K562 (cell line): ENCODE measurements around the gene ELOB. TPM values are rescaled to one million over a fixed set of nuclear protein-coding genes. Genes with fewer than 3 reads are reported as not detected.

ENCODE experiments used
- ARID1B ChIP-seq: fragments of 450-650 bp; IDR thresholded peaks from 2 replicates; pipeline ENCODE4 v1.6.1; 2016; ENCODE audit warnings: antibody characterized with exemption, mild to moderate bottlenecking, inconsistent platforms
- C11orf30 ChIP-seq: fragments of 450-650 bp; IDR thresholded peaks from 2 replicates; pipeline ENCODE4 v1.6.1; 2016; ENCODE audit warnings: low read depth, mild to moderate bottlenecking
- ELF1 ChIP-seq: fragments of 200-800 bp; sonication (Bioruptor generic); IDR thresholded peaks from 2 replicates; pipeline ENCODE4 v1.6.1; 2016; ENCODE audit warnings: missing genetic modification characterization, missing compliant biosample characterization
- MBD2 ChIP-seq: sonication (generic); IDR thresholded peaks from 2 replicates; pipeline ENCODE4 v1.6.1; 2016; ENCODE audit warnings: low read depth, borderline replicate concordance
- NELFE ChIP-seq: IDR thresholded peaks from 2 replicates; pipeline ENCODE4 v1.6.1; 2011; ENCODE audit warnings: mild to moderate bottlenecking; ENCODE audit not compliant: insufficient read depth, insufficient read length
- NFRKB ChIP-seq: fragments of 450-650 bp; IDR thresholded peaks from 2 replicates; pipeline ENCODE4 v1.6.1; 2016; ENCODE audit warnings: low read depth
- TEAD1 ChIP-seq, 2 experiments: fragments of 450-650 bp in 1 of 2; sonication (generic) in 1 of 2; formaldehyde crosslinking; IDR thresholded peaks; 2 replicates each; pipeline versions ENCODE4 v1.4.0 to v1.8.0; 2020 to 2022; ENCODE audit warnings: mild to moderate bottlenecking in 2 of 2, missing genetic modification reagents in 1 of 2
- U2AF1 ChIP-seq: fragments of 200-400 bp; formaldehyde crosslinking; optimal IDR thresholded peaks from 2 replicates; pipeline ENCODE3; 2017; ENCODE audit warnings: mild to moderate bottlenecking, low read depth, low read length, moderate library complexity
- ZNF184 ChIP-seq: sonication (generic); formaldehyde crosslinking; IDR thresholded peaks from 2 replicates; pipeline ENCODE4 v1.5.0; 2020; ENCODE audit warnings: missing genetic modification reagents
- ZNF197 ChIP-seq: fragments of 200-800 bp; sonication (Bioruptor generic); IDR thresholded peaks from 2 replicates; pipeline ENCODE4 v1.6.1; 2016; ENCODE audit warnings: low read depth, missing genetic modification characterization, missing compliant biosample characterization
- ZNF589 ChIP-seq: fragments of 200-800 bp; sonication (Bioruptor generic); IDR thresholded peaks from 2 replicates; pipeline ENCODE4 v1.6.1; 2016; ENCODE audit warnings: low read depth, missing genetic modification characterization, missing compliant biosample characterization
- polyA plus RNA-seq, 8 experiments: library from polyadenylated mRNA; depleted of rRNA in 4 of 8; stranded (reverse) in 5 of 8; unstranded in 3 of 8; fragments of >200 nt; fragmentation: Nextera tagmentation in 2 of 8; fragmentation: Illumina TruSeq in 1 of 8; extraction: Ambion mirVana in 2 of 8; extraction: Trizol in 1 of 8; gene quantifications; 2 replicates each; pipeline versions ENCODE4 v1.2.1 to v1.2.3, GENCODE V29; 2011 to 2014; ENCODE audit warnings: inconsistent platforms in 1 of 8, missing spikeins in 1 of 8
- total RNA-seq, 7 experiments: library from RNA; depleted of rRNA in 6 of 7; stranded (reverse); fragments of >200 nt in 6 of 7; fragmentation: Illumina TruSeq in 2 of 7; extraction: Trizol in 2 of 7; gene quantifications; 2 replicates each; pipeline versions ENCODE4 v1.2.1 to v1.2.3, GENCODE V29; 2011 to 2021; ENCODE audit warnings: low replicate concordance in 1 of 7
- TF ChIP-seq, protein P1 (sequence below), 2 experiments: fragments of 450-650 bp in 1 of 2; sonication (generic) in 1 of 2; formaldehyde crosslinking; conservative IDR thresholded peaks; 2 replicates each; pipeline versions ENCODE4 v1.4.0 to v1.8.1; 2020 to 2022; ENCODE audit warnings: mild to moderate bottlenecking in 1 of 2, missing genetic modification reagents in 1 of 2
- TF ChIP-seq, protein P2 (sequence below), 3 experiments: fragments of 200-800 bp in 1 of 3; fragments of 250-450 bp in 1 of 3; fragments of 450-650 bp in 1 of 3; sonication (Bioruptor Pico) in 1 of 3; sonication (Bioruptor generic) in 1 of 3; formaldehyde crosslinking in 1 of 3; IDR thresholded peaks; 2 replicates each; pipeline versions ENCODE4 v1.6.1 to v1.8.0; 2016 to 2022; ENCODE audit warnings: mild to moderate bottlenecking in 2 of 3, missing genetic modification characterization in 2 of 3, missing compliant biosample characterization in 1 of 3, moderate library complexity in 1 of 3
- TF ChIP-seq, protein P3 (sequence below): sonication (generic); formaldehyde crosslinking; IDR thresholded peaks from 2 replicates; pipeline ENCODE4 v1.8.0; 2022; ENCODE audit warnings: missing genetic modification reagents, mild to moderate bottlenecking, moderate library complexity, borderline replicate concordance
- TF ChIP-seq, protein P4 (sequence below), 3 experiments: IDR thresholded peaks in 2 of 3; conservative IDR thresholded peaks in 1 of 3; 2 replicates each; pipeline ENCODE4 v1.5.1; 2011 to 2012; ENCODE audit warnings: low read length in 3 of 3, mild to moderate bottlenecking in 3 of 3, control low read depth in 2 of 3, improper control_type of control experiment in 1 of 3, inconsistent platforms in 1 of 3, low read depth in 1 of 3, mixed read lengths in 1 of 3, moderate library complexity in 1 of 3; ENCODE audit not compliant: insufficient read depth in 2 of 3
- TF ChIP-seq, protein P5 (sequence below): sonication (generic); formaldehyde crosslinking; IDR thresholded peaks from 2 replicates; pipeline ENCODE4 v1.8.1; 2023; ENCODE audit warnings: mild to moderate bottlenecking, missing genetic modification reagents

Gene ELOB
- total and polyA plus RNA-seq, 9 of the 15 experiments (the other 6 are each of a cell fraction or from before 2014, with no cell fraction given), result 63.2 to 791 (median 237) TPM

DNA sequence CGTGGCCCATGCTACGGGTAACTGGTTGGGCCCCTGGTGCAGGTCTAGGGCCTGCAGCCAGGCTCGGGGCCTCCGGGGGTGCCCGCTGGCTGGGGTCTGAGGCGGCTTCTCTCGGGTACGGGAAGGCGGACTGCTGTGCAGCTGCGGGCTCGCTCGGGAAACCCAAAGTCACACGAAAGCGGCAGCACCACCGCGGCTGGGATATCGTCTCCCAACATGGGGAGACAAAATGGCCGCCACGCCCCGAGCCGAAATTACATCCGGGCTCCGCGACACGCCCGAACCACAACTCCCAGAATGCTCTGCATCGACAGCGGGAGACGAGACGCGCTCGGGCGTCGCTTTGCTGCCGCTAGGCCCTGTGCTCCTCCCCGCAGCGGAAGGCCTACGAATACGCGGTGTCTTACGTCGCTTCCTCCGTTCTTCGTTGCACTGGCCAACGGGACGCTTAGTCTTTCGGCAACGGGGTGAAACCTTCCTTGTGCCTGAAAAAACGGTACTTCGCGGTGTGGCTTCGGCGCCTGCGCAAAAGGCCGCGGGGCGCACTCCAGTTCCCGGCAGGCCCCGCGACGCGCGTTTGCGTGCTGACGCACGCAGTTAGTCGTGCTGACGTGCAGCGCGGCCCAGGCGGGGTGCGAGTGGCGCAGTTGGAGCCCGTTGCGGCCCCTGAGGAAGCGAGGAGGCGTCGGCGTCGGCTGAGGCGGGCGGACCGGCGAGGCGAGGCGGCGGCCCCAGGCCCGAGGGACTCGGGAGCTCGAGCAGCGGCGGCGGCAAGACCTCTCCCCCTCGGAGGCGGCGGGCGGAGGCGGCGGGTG, 24.8 kb downstream of the ELOB start, which contains the start of gene SRRM2 (continued):
- TF ChIP-seq ELF1 (tag) (peak; percentile 82), NELFE (no peak), C11orf30 (peak; percentile 85), TEAD1 (CRISPR knock-in tag; IDR thresholded peaks at IDR 0.05) (peak; percentile 62 to 90; a peak in 3 of 4 replicates), U2AF1 (peak; percentile 80), MBD2 (peak; percentile 72), ZNF589 (CRISPR knock-in tag) (peak; percentile 91), ZNF197 (CRISPR knock-in tag) (peak; percentile 33; the same call in 1 of the 2 replicates), ARID1B (0 out of 2 replicates have a peak, but pooled peaks have one; percentile 9), ZNF184 (no peak), NFRKB (peak; percentile 97)
- TF ChIP-seq, protein P1, sequence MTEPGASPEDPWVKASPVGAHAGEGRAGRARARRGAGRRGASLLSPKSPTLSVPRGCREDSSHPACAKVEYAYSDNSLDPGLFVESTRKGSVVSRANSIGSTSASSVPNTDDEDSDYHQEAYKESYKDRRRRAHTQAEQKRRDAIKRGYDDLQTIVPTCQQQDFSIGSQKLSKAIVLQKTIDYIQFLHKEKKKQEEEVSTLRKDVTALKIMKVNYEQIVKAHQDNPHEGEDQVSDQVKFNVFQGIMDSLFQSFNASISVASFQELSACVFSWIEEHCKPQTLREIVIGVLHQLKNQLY (CRISPR knock-in tag; conservative IDR thresholded peaks at IDR 0.05), result peak; percentile 5 to 37; a peak in 2 of 4 replicates
- TF ChIP-seq, protein P2, sequence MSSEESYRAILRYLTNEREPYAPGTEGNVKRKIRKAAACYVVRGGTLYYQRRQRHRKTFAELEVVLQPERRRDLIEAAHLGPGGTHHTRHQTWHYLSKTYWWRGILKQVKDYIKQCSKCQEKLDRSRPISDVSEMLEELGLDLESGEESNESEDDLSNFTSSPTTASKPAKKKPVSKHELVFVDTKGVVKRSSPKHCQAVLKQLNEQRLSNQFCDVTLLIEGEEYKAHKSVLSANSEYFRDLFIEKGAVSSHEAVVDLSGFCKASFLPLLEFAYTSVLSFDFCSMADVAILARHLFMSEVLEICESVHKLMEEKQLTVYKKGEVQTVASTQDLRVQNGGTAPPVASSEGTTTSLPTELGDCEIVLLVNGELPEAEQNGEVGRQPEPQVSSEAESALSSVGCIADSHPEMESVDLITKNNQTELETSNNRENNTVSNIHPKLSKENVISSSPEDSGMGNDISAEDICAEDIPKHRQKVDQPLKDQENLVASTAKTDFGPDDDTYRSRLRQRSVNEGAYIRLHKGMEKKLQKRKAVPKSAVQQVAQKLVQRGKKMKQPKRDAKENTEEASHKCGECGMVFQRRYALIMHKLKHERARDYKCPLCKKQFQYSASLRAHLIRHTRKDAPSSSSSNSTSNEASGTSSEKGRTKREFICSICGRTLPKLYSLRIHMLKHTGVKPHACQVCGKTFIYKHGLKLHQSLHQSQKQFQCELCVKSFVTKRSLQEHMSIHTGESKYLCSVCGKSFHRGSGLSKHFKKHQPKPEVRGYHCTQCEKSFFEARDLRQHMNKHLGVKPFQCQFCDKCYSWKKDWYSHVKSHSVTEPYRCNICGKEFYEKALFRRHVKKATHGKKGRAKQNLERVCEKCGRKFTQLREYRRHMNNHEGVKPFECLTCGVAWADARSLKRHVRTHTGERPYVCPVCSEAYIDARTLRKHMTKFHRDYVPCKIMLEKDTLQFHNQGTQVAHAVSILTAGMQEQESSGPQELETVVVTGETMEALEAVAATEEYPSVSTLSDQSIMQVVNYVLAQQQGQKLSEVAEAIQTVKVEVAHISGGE (CRISPR knock-in tag; IDR thresholded peaks at IDR 0.05), result peak in 1 of 3 experiments; percentile 88; a peak in 2 of 6 replicates
- TF ChIP-seq, protein P3, sequence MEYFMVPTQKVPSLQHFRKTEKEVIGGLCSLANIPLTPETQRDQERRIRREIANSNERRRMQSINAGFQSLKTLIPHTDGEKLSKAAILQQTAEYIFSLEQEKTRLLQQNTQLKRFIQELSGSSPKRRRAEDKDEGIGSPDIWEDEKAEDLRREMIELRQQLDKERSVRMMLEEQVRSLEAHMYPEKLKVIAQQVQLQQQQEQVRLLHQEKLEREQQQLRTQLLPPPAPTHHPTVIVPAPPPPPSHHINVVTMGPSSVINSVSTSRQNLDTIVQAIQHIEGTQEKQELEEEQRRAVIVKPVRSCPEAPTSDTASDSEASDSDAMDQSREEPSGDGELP (CRISPR knock-in tag), result peak; percentile 73
- TF ChIP-seq, protein P4, sequence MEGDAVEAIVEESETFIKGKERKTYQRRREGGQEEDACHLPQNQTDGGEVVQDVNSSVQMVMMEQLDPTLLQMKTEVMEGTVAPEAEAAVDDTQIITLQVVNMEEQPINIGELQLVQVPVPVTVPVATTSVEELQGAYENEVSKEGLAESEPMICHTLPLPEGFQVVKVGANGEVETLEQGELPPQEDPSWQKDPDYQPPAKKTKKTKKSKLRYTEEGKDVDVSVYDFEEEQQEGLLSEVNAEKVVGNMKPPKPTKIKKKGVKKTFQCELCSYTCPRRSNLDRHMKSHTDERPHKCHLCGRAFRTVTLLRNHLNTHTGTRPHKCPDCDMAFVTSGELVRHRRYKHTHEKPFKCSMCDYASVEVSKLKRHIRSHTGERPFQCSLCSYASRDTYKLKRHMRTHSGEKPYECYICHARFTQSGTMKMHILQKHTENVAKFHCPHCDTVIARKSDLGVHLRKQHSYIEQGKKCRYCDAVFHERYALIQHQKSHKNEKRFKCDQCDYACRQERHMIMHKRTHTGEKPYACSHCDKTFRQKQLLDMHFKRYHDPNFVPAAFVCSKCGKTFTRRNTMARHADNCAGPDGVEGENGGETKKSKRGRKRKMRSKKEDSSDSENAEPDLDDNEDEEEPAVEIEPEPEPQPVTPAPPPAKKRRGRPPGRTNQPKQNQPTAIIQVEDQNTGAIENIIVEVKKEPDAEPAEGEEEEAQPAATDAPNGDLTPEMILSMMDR (IDR thresholded peaks at IDR 0.05 in 2 of 3, conservative IDR thresholded peaks at IDR 0.05 in 1 of 3; ENCODE audit: insufficient read depth in 2 of 3, low read depth in 1 of 3, low read length in 3 of 3), result peak in 1 of 3 experiments; percentile 4; a peak in 2 of 6 replicates
- TF ChIP-seq, protein P5, sequence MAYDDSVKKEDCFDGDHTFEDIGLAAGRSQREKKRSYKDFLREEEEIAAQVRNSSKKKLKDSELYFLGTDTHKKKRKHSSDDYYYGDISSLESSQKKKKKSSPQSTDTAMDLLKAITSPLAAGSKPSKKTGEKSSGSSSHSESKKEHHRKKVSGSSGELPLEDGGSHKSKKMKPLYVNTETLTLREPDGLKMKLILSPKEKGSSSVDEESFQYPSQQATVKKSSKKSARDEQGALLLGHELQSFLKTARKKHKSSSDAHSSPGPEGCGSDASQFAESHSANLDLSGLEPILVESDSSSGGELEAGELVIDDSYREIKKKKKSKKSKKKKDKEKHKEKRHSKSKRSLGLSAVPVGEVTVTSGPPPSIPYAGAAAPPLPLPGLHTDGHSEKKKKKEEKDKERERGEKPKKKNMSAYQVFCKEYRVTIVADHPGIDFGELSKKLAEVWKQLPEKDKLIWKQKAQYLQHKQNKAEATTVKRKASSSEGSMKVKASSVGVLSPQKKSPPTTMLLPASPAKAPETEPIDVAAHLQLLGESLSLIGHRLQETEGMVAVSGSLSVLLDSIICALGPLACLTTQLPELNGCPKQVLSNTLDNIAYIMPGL, result peak; percentile 64
